GM19468 (cell line): ENCODE results near the gene TRIL.

Experiments used
- ATAC-seq: cut with Tn5 transposase; IDR thresholded peaks from one replicate; pipeline ENCODE4 v1.9.1; 2021; ENCODE audit warnings: mild to moderate bottlenecking, moderate library complexity, moderate number of reproducible peaks; ENCODE audit not compliant: unreplicated experiment; ENCODE audit errors: extremely low read depth

Gene TRIL

DNA sequence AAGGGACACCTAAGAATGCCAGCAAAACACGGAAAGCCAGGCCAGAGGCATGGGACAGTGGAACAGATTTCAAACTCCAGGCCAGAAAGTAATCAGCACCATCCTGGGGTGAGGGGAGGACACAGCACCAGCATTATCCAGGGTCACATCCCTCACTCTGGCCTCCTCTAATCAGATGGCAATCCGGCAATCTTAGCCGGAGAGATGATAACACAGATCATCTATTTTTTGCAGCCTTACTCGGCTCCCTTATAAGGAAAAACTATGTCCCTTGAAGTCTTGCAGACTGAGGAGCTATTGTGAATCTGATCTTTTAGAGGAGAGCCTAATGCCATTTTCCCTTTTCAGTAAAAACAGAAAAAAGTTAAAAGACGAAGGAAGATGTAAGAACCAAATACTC, 16.5 kb downstream of the TRIL start:
- no peak for ATAC-seq

DNA sequence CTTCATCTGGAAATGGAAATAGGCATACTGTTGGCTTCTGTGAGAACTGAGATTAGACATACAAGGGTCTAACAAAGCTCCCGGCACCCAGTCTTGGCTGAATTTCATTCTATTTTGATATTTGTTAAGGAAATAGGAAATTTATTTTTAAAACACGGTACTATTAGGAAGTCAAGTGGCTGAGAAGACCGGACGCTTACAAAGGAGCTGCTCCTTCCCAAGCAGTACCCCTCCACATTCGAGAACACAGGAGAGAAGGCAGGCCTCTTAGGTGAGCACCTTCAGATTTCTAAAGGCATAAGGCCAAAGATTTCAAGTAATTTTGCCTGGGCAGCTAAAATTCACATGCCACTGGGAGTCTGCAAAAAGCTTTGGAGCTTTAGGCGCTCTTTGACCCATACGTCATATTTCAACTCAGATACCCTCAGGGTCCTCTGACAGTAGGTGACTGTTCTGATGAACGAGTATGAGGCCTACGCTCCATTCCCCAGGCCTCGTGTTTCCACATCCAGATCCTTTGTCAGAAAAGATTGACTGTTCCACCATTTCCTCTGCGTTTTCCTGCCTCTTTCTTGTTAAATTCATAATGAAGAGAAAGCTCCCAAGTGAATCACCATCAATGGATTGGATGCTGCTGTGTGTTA, 17.3 kb downstream of the TRIL start:
- no peak for ATAC-seq

- no peak for ATAC-seq
These were observed 18.1 kb downstream of the TRIL start for GRCh38 chr7:28939844-28940544.

DNA sequence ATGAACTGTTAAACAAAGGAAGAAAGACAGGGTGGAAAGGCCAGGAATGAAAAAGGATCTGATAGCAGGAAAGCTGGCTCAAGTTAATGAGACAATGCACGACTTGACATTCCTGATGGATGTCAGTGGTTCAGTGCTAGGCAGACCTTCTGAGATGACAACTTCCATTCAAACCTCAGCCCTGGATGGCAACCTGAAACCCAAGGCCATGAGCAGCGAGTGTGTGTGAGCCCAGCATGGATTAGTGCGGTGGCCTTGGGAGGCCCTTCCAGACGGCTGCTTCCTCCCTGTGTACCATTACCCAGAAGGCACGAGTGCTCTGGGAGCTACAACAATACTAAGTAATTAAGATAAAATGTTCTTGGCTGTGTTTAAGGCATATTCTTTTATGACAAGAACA, 18.8 kb downstream of the TRIL start:
- ATAC-seq = no peak

- ATAC-seq = no peak
These were observed 20.5 kb downstream of the TRIL start for GRCh38 chr7:28937619-28938018.

DNA sequence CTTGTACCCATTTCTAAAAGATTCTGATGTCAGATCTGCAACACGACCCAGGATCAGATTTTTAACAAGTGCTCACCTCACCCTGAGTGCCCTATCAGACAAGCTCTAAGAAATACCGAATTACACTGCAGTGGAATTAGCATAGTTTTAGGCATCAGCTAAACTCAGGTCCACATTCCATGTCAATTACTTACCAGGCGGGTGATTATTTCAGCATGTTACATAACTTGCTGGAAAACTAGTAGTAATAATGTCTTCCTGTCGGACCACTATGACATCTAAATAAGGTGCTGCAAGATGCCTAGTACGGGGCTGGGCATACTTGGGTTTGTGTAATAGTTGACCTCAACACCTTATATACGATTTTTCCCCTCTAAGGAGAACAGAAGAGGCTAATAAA, 21.0 kb downstream of the TRIL start:
- no peak for ATAC-seq

GRCh38 chr7:28933846-28934320, 24.2 kb downstream of the TRIL start:
- no peak for ATAC-seq

DNA sequence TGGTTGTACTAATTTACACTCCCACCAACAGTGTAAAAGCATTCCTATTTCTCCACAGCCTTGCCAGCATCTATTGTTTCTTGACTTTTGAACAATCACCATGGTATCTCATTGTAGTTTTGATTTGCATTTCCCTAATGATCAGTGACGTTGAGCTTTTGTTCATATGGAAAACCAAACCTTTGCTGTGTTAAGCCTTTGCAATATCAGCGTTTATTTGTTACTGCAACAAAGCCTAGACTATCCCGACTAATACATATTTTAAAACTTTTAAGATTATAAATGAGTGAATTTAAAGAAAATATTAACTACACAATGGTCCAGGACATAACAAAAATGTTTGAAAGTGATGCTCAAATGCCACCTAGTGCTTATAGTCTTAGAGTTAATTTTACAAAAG, 26.6 kb downstream of the TRIL start:
- no peak for ATAC-seq

- ATAC-seq = no peak
These were observed 31.1 kb downstream of the TRIL start for GRCh38 chr7:28926871-28927597.

GRCh38 chr7:28922624-28923331, 35.4 kb downstream of the TRIL start:
- ATAC-seq = no peak

DNA sequence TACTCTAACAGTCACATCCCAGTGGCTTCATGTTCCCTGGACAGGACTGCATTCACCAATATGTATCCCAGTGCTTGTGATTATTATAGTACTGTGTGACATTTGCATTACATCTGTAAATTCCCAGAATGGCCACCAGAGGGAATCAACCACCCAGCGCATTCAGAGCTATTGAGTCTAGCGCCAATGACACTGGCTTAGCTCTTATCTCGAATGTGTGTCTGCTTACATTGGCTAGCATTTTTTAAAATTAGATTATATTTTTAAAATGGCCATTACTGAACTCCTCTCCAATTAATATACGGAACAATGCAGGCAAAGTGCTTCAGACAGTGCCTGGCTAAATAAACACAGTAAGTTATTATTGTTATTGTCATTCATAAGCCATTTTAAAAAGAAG, 36.3 kb downstream of the TRIL start:
- ATAC-seq = no peak

DNA sequence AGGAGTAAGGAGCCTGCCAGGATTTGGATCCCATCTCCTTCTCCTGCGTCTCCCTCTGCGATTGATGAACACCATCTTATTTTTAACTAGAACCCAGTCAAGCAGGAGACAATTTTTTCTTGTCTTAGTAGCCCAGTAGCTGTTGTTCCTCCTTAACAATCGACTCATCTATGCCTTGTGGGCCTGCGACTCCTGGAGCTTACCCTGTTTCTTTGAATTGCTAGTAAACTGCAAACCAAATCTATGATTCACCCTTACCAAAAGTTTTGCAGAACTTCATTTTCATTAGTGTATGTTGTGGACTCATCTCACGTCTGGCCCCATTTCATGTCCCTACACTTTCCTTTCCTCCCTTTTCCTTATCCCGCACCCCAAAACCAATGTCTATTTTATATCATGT, 37.7 kb downstream of the TRIL start:
- no peak for ATAC-seq

- no peak for ATAC-seq
These were observed 38.6 kb downstream of the TRIL start for GRCh38 chr7:28919510-28919909.

GRCh38 chr7:28908775-28909174, 49.4 kb downstream of the TRIL start:
- ATAC-seq = no peak

DNA sequence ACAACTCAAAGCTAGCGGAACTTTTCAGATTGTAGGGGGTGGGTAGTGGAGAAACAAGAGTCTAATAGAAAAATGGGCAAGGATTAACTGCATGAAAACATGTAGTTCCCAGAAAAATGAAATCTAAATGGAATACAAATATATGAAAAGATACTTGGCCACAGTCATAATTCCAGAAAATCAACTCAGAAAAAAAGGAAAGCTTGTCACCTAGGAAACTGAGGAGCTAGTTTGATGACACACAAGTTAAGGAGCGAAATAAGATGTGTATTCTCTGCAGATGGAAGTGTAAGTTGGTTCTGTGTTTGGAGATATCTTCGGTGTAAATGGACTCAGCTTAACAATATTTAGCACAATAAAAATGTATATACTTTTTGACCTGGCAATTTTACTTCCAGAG, 52.7 kb downstream of the TRIL start:
- no peak for ATAC-seq

- ATAC-seq = no peak
These were observed 53.5 kb downstream of the TRIL start for GRCh38 chr7:28904578-28905048.

DNA sequence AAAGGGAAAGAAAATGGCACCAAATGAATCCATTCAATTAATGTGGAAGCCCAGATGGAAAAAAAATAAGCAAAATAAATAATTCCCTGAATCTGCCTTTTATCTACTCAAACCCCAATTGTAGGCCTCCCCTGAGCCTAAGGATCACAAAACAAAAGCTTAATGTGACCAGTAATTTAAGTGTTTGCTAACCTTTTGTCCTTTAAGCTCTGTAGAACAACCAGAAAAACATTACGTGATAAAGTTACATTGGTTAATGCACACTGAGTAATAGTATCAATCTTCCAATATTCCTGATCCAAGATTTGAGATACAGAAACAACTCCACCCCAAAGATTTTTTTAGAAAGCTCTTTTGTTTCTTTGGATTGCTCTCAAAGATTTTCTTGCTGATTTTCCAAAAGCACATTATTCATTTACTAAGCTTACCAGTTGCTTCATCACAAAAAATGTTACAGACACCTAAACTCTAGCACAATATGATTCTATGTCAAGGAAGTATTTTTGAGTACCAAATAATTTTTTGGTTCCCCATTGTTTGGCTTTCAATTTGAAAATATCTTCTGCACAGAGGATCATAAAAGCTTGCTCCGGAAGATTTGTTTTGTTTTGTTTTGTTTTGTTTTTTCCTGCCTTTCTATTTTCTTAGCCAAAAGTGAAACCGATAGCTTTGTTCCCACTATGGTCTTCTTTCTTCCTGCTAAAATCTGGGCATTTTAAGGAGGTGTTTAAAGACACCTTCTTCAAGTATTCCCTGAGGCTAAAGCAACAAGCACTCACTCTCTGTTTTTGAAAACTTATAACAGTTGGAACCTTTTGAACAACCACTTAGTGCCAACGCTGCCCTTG, 54.2 kb downstream of the TRIL start:
- ATAC-seq = no peak
